ENCODE data around the gene TENT4A.

Gene TENT4A

DNA sequence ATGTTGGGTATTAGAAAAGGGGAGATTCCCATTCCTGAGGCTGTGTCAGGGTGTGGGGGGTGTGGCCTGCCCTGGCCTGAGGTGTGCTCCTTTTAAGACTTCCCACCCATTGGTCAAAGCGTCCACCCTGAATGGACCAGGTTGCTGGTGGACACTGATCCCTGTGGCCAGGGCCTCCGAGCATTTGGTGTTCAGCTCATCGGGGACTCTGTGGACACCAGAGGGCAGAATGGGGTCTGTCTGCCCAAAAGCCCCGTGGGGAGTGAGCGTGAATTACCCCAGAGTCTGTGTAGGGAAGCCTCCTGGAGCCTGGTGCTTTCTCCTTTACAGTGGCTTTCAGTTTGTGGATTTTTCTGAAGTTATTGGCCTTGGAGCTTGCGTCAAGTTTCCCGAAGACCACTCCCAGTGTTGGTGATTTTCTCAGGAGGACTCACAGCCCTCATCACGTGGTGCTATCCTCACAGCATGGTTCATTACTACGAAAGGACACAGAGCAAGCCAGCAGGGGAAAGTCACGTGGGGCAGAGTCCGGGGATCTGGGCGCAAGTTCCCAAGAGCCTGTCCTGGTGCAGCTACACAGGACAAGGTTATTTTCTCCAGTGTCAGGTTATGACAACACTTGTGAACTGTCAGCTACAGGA, 55.5 kb downstream of the TENT4A start:
- TF ChIP-seq, protein P1, sequence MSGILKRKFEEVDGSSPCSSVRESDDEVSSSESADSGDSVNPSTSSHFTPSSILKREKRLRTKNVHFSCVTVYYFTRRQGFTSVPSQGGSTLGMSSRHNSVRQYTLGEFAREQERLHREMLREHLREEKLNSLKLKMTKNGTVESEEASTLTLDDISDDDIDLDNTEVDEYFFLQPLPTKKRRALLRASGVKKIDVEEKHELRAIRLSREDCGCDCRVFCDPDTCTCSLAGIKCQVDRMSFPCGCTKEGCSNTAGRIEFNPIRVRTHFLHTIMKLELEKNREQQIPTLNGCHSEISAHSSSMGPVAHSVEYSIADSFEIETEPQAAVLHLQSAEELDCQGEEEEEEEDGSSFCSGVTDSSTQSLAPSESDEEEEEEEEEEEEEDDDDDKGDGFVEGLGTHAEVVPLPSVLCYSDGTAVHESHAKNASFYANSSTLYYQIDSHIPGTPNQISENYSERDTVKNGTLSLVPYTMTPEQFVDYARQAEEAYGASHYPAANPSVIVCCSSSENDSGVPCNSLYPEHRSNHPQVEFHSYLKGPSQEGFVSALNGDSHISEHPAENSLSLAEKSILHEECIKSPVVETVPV (CRISPR knock-in tag; IDR thresholded peaks at IDR 0.05) = no peak
- no peak for TF ChIP-seq ARNTL (CRISPR knock-in tag; IDR thresholded peaks at IDR 0.05; ENCODE audit: borderline replicate concordance, low read depth)
- no peak for TF ChIP-seq ZC3H10 (CRISPR knock-in tag; IDR thresholded peaks at IDR 0.05)
- TF ChIP-seq, protein P2, sequence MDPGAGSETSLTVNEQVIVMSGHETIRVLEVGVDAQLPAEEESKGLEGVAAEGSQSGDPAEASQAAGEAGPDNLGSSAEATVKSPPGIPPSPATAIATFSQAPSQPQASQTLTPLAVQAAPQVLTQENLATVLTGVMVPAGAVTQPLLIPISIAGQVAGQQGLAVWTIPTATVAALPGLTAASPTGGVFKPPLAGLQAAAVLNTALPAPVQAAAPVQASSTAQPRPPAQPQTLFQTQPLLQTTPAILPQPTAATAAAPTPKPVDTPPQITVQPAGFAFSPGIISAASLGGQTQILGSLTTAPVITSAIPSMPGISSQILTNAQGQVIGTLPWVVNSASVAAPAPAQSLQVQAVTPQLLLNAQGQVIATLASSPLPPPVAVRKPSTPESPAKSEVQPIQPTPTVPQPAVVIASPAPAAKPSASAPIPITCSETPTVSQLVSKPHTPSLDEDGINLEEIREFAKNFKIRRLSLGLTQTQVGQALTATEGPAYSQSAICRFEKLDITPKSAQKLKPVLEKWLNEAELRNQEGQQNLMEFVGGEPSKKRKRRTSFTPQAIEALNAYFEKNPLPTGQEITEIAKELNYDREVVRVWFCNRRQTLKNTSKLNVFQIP (CRISPR knock-in tag; IDR thresholded peaks at IDR 0.05; ENCODE audit: borderline replicate concordance, low read depth) = no peak
- no peak for TF ChIP-seq BACH2 (CRISPR knock-in tag; IDR thresholded peaks at IDR 0.05; ENCODE audit: borderline replicate concordance)
- no peak for TF ChIP-seq RARB (CRISPR knock-in tag; IDR thresholded peaks at IDR 0.05)
- no peak for TF ChIP-seq PPARA (CRISPR knock-in tag; IDR thresholded peaks at IDR 0.05; ENCODE audit: borderline replicate concordance)
- TF ChIP-seq, protein P3, sequence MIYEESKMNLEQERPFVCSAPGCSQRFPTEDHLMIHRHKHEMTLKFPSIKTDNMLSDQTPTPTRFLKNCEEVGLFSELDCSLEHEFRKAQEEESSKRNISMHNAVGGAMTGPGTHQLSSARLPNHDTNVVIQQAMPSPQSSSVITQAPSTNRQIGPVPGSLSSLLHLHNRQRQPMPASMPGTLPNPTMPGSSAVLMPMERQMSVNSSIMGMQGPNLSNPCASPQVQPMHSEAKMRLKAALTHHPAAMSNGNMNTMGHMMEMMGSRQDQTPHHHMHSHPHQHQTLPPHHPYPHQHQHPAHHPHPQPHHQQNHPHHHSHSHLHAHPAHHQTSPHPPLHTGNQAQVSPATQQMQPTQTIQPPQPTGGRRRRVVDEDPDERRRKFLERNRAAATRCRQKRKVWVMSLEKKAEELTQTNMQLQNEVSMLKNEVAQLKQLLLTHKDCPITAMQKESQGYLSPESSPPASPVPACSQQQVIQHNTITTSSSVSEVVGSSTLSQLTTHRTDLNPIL (CRISPR knock-in tag; IDR thresholded peaks at IDR 0.05; ENCODE audit: low read depth) = no peak
- TF ChIP-seq, protein P4, sequence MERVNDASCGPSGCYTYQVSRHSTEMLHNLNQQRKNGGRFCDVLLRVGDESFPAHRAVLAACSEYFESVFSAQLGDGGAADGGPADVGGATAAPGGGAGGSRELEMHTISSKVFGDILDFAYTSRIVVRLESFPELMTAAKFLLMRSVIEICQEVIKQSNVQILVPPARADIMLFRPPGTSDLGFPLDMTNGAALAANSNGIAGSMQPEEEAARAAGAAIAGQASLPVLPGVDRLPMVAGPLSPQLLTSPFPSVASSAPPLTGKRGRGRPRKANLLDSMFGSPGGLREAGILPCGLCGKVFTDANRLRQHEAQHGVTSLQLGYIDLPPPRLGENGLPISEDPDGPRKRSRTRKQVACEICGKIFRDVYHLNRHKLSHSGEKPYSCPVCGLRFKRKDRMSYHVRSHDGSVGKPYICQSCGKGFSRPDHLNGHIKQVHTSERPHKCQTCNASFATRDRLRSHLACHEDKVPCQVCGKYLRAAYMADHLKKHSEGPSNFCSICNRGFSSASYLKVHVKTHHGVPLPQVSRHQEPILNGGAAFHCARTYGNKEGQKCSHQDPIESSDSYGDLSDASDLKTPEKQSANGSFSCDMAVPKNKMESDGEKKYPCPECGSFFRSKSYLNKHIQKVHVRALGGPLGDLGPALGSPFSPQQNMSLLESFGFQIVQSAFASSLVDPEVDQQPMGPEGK (CRISPR knock-in tag; IDR thresholded peaks at IDR 0.05; ENCODE audit: borderline replicate concordance) = no peak
- ATAC-seq = no peak

DNA sequence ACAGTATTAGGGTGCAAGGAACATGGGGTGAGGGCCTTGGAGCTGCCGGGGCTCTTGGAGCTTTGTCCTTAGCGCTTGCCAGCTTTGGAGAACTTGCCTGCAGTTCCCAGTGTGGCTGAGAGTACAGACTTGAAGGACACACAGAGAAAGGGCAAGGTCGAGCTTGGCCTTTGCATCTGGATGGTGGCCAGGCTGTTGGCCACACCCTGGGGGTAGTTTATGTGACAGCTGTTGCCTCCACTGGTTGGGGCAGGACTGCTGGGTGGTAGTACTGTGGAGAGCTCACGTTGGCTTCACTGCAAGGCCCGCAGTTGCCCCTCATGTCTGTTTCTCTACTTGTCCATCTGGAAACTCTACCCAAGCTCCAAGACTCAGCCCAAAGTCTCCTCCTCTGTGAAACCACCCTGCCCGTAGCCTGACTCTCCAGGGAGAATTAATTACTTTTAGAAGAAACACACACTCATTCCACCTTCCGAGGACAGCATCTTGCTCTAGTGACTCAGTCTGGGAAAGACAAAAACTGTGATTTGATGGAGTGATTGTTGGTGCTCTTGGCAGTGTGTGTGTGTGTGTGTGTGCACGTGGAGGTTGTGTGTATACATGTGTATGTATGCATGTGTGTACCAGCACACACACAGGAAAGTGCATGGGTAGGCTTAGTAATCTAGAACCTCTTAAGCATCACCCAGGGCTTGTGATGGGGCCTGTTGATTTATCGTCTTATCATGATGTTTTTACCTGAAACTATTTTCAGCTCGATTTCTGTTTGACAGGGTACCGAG, 57.8 kb downstream of the TENT4A start:
- TF ChIP-seq, protein P4 (CRISPR knock-in tag; IDR thresholded peaks at IDR 0.05; ENCODE audit: borderline replicate concordance) = no peak
- TF ChIP-seq, protein P5, sequence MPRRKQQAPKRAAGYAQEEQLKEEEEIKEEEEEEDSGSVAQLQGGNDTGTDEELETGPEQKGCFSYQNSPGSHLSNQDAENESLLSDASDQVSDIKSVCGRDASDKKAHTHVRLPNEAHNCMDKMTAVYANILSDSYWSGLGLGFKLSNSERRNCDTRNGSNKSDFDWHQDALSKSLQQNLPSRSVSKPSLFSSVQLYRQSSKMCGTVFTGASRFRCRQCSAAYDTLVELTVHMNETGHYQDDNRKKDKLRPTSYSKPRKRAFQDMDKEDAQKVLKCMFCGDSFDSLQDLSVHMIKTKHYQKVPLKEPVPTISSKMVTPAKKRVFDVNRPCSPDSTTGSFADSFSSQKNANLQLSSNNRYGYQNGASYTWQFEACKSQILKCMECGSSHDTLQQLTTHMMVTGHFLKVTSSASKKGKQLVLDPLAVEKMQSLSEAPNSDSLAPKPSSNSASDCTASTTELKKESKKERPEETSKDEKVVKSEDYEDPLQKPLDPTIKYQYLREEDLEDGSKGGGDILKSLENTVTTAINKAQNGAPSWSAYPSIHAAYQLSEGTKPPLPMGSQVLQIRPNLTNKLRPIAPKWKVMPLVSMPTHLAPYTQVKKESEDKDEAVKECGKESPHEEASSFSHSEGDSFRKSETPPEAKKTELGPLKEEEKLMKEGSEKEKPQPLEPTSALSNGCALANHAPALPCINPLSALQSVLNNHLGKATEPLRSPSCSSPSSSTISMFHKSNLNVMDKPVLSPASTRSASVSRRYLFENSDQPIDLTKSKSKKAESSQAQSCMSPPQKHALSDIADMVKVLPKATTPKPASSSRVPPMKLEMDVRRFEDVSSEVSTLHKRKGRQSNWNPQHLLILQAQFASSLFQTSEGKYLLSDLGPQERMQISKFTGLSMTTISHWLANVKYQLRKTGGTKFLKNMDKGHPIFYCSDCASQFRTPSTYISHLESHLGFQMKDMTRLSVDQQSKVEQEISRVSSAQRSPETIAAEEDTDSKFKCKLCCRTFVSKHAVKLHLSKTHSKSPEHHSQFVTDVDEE (CRISPR knock-in tag; IDR thresholded peaks at IDR 0.05) = no peak
- TF ChIP-seq ZFP3 (CRISPR knock-in tag; IDR thresholded peaks at IDR 0.05) = no peak
- no peak for TF ChIP-seq TOX (CRISPR knock-in tag; IDR thresholded peaks at IDR 0.05; ENCODE audit: borderline replicate concordance)
- ATAC-seq = no peak

DNA sequence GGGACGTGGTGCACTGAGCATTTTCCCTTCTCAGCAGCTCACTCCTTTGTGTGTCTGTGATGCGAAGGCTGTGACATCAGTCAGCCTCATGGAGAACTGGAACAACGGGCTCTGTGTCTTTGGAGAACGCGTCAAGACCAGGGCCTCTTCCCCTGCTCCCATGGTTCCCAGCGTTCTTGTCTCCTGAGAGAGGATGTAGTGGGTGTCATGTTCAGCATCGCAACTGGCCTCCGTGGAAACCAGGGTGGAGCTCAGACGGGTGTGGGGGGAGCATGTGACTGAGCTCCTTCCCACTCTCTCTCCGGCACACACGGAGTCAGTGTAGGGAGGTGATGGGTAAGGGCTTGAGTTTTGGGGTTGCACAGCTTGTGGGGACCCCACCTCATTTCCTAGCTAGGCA, 59.7 kb downstream of the TENT4A start:
- TF ChIP-seq ZNF70 (CRISPR knock-in tag; IDR thresholded peaks at IDR 0.05) (no peak), ESRRG (CRISPR knock-in tag; IDR thresholded peaks at IDR 0.05) (no peak), CSDC2 (CRISPR knock-in tag; IDR thresholded peaks at IDR 0.05) (no peak), ZNF8 (CRISPR knock-in tag; IDR thresholded peaks at IDR 0.05) (no peak)
- TF ChIP-seq, protein P4 (CRISPR knock-in tag; IDR thresholded peaks at IDR 0.05; ENCODE audit: borderline replicate concordance) = no peak
- TF ChIP-seq, protein P3 (CRISPR knock-in tag; IDR thresholded peaks at IDR 0.05; ENCODE audit: low read depth) = no peak
- TF ChIP-seq, protein P5 (CRISPR knock-in tag; IDR thresholded peaks at IDR 0.05) = no peak
- ATAC-seq = peak; percentile 48
